Fibroblast of the conjunctiva (primary cell): ENCODE data around the gene ZFYVE28.

ENCODE experiments used
- DNase-seq: peaks from one replicate; pipeline ENCODE4 v3.0.0-alpha.2; 2010; ENCODE audit warnings: low read depth

Gene ZFYVE28

DNA sequence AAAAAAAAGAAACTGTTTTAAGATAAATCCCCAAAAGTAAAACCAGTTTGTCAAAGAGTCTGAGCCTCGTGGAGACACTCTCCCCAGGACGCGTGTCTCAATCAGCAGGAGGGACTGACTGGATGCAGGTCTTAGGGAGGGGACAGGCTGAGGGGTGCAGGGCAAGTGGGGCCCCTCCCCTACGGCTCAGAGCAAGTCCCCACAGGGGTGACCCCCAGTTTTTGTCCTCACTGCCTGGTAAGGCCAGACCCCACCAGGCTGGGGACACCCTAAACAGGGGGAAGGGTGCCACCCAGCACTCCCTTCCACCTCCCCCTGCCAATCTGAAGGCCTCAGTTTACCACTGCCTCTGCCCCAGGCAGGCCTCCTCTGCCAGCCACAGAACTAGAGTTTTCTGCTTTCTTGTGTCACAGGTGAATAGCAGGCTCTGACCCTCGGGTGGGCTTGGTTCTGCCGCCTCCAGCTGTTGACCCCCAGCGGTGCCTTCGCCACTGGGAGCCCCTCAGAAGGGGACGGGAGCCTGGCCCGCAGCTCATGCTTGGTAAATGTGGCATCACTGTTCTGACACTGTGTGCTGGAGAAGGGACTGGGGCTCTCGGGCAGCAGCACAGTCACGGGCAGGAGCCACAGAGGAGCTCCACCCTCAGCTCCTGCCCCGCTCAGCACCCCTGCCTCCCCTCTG, 86.8 kb downstream of the ZFYVE28 start:
- DNase-seq: no peak

DNA sequence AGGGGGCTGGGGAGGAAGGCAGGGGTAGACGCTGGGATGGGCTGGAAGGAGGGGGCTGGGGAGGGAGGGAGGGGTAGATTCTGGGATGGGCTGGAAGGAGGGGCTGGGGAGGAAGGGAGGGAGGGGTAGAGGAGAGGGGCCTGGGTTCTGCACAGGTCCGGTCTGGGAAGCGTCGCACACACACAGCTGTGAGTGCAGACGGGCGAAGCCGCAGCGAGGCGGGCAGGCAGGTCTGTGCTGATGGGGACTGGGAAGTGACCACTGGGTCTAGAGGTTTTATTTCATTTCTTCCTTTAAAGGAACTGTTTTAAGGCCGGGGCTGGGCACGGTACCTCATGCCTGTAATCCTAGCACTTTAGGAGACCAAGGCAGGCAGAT, 87.4 kb downstream of the ZFYVE28 start:
- no peak for DNase-seq

DNA sequence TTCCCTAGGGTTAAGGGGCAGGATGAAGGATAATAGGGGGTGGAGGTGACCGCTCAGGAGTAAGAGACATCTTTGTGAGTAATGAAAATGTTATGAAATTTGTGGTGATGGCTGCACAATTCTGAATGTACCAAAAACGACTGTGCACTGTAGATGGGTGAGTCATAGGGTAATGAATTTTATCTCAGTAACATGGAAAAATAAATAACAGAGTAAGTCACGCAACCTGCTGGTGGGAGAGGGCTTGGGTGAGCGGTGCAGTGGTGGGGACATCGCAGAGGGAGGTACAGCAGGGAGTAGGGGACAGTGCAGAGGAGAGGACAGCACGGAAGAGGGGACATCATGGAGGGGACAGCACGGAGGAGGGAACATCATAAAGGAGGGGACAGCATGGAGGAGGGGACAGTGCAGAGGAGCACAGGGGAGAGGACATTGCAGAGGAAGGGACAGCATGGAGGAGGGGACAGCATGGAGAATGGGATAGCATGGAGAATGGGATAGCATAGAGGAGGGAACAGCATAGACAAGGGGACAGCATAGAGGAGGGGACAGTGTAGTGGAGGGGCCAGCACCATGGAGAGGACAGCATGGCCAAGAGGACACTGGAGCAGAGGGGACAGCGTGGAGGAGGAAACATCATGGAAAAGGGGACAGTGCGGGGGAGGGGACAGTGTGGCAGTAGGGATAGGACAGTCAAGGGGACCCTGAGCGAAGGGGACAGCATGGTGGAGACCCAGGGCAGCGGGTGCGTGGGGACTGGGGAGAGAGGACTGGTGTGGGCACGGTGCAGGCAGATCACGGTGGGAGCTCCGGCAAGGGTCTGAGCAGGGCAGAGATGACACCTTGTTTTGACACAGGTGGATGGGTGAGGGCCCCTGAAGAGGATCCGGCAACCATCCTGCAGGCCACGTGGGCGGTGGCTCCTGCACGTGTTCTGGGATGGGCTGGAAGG, 88.1 kb downstream of the ZFYVE28 start:
- DNase-seq: peak; percentile 32

DNA sequence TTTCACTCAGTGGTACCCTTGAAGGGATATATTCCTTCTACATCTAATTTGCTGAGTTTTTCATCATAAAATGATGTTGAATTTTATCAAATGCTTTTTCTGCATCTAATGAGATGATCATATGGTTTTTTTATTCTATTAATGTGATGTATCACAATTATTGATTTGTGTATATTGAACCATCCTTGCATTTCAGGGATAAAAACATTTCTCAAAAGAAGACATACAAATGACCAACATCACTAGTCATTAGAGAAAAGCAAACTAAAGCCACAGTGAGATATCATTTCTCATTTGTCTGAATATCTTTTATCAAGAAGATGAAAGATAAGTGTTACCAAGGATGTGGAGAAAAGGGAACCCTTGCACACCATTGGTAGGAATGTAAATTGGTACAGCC, 90.9 kb downstream of the ZFYVE28 start:
- no peak for DNase-seq

DNA sequence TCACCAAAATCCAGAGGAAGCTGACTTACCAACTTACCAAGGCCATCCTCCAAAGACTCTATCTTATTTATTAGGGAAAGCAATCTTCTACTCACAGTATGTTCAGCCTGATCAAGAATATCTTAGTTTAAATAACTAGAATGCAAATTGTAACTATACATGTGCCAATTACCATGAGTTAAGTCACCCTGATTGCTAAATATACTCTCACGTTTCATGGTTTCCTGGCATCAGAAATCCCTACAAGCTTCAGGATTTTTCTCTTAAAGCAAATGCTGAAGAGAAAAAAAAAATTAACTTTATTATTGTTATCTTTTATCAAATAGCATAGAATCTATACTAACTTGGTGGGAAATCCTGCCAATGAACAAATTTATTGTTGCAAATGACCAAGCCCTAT, 93.6 kb downstream of the ZFYVE28 start:
- no peak for DNase-seq

DNA sequence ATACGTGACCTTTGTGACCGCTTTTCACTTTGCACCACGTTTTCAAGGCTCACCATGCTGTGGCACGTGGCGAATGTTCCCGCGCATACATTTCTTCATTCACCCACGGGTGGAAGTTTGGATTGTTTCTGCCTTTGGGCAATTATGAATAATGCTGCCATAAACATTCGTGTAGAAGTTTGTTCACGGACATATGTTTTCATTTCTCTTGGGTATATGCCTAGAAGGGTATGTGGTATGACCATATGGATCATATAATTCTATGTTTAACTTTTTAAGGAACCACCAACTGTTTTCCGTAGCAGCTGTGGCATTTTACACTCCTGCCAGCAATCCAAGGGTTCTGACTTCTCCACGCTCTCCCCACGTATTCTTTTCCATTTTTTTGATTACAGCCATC, 95.6 kb downstream of the ZFYVE28 start:
- DNase-seq: peak; percentile 12

DNA sequence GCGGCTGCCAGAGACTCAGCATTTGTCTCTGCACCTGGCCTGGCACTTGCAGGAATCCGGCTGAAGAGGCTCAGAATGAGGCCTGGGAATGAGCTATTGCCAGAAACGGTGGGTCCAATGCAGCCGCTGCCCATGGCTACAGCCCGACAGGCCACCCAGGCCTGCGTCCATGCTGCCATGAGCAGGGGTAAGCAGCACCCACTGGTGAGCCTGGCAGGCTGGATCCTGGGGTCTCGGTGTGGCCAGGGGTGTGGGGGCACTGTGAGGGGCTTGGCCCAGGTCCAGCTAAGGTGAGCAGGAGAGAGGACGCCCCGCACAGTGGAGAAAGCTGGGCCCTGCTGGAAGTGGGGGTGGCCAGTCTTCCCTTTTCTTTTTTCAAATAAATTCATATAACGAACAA, 96.2 kb downstream of the ZFYVE28 start:
- DNase-seq: no peak

DNA sequence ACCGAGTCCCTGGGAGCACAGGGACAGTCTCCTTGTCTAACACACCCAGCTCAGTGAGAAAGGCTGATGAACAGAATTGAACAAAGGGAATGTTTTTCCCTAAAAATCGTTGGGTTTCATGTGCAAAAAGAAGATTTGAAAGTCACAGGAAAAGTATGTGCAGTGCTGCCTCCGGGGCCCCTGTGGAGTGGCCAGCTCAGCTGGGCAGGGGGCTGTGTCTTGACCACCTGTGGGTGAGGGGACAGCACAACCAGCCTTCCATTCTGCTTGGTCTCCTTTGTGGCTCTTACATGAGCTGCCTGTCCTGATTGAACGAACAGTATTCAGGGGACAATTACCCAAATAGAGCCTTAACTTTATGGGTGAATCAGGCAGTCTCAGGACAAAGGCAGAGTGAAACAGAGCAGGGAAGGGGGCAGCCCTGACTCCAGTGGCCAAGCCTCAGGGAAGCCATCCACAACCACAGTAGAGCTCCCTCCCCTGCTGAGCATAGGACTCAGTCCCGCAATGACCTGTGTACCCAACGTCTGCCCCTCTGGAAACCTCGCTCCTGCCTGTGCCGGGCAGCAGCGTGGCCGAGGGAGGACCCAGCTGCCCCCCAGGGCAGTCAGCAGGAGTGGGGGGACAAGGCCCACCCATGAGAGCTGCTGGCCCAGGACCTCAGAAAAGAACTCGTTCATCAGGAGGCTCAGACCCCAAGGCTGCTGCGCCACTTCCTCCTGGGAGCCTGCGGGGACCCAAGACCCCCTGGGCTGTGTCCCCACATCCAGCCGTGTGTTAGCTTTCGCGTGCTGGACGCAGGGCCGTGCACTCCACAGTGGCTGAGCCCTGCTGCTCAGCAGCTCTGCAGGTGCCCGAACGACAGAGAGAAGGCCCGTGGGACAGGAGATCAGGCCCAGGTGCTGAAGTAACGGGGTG, 96.9 kb downstream of the ZFYVE28 start:
- no peak for DNase-seq

DNA sequence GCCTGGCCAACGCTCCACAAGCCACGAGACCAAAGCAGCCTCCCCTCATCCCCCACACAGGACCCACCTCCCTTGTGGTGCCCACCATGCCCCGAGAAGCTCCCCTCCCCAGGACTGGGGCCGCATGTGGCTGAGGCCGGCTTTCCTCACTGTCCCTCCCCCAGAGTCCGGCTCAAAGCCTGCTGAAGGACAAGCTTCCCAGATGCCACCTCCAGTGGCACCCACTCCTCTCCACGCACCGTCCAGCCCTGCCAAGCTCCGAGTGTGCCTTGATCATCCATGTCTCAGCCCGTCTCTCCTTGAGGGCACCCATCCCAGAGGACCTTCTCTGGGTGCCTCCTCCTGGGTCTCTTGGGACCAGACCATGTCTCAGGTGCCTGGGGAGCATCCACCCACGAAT, 97.7 kb downstream of the ZFYVE28 start:
- no peak for DNase-seq

DNA sequence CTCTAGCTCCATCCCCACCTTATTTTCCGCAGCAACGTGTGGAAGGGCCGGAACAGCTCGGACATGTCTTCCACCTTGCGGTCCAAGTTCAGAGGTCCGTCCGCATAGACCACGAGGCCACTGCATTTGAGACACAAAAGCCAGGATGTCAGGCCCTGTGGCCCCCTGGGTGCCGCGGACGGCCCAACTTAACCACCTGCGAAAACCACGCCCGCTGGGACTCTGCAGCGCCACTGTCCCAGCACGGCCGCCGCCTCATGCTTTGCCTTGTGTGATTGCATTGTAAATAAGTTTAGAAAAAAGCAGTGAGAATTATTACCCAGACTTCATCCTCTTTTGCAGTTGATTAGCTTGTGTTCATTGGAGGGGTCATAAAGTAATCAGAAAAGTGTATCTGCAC, 98.3 kb downstream of the ZFYVE28 start:
- DNase-seq: no peak

DNA sequence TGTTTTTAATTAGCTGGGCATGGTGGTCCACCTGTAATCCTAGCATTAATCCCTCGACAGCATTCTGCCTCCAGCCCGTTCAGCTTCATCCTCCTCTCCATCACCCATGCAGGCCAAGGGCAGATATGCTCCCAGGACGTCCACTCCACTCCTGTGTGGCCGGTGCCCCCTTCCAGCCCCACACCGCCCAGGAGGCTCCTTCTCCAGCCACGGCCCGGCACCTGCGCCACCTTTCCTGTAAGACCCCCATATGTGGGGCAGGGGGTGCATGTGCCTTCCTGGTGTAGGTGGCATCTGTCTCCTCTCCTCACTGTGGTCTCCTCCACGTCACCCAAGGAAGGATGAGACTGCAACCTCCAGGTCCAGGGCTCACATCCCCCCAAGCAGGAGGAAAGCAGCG, 99.6 kb downstream of the ZFYVE28 start:
- DNase-seq: no peak

DNA sequence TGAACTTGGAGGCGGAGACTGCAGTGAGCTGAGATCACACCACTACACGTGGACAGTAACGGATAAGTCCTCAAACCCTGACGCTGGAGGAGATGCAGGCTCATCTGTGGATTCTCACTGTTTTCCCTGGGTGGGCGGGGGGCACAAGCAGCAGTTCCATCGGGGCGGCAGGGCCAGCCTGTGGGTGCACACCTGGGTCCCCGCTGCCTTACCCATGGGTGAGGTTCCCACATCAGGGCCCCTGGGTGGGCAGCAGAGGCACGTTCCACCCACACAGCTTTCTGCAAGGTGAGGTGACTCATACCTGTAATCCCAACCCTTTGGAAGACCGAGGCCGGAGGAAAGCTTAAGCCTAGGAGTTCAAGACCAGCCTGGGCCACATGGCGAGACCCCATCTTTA, 100.0 kb downstream of the ZFYVE28 start:
- no peak for DNase-seq

DNA sequence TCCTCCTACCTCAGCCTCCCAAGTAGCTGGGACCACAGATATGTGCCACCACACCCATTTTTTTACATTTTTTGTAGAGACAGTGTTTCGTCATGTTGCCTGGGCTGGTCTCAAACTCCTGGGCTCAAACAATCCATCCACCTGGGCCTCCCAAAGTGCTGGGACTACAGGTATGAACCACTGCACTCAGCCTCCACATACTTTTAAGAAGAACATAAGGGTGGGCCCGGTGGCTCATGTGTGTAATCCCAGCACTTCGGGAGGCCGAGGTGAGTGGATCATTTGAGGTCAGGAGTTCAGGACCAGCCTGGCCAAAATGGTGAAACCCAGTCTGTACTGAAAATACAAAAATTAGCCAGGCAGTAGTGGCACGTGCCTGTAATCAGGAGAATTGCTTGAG, 105.1 kb downstream of the ZFYVE28 start:
- DNase-seq: no peak

DNA sequence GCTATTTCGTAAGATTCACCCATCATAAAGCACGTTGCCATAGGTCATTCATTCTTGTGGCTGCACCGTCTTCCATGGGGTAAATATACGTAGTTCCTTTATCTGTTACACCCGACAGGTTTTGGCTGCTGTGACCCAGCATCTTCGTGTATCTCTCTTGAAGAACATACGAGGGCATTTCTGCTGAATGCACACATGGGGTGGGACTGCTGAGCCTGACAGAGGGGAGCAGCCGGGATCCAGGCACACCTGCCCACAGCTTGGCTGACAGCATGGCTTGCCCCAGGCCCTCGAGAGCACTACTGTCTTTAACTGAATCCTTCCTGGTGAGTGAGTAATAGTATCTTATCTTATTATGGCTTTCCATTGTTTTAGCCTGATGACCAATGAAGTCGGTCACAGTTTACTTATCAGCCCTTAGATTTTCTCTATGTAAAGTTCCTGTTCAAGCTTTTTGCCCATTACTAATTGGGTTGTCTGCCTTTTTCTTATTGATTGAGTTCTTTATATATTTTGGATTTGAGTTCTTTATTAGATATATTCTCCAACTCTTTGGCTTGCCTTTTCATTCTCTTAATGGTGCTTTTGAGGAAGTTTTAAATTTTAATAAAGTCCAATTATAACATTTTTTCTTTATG, 111.6 kb downstream of the ZFYVE28 start:
- DNase-seq: no peak

DNA sequence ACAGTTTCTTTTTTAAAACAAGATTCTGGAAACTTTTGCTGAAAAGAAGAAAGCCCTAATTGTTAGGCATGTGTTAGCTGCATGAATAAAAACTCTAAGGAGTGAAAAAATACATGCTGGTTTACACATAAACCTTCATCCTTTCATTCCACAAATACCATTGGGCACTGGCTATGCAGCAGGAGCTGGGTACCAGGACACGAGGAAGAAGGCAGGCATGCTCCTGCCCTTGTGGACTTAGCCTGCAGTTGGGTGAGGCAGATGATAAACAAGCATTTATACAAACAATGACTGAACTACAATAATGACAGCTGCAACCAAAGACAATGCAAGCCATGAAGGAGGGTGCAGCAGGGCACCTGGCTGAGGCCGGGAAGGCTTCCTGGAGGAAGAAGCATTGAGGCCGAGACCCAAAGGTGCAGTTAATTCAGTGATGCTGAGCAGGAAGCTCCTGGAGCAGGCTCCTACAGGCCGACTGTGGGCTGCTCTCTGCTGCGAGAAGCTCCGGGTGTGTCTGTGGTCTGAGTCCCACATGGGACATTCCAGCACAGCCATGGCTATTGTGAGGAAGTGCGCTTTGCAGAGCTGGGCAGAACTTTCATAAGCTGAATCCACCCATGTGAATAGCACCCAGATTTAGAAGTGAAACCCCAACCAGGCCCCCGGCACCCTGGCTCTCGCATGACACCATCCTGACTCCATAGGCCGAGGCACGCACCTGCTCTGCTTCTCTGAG, 112.5 kb downstream of the ZFYVE28 start:
- DNase-seq: no peak

DNA sequence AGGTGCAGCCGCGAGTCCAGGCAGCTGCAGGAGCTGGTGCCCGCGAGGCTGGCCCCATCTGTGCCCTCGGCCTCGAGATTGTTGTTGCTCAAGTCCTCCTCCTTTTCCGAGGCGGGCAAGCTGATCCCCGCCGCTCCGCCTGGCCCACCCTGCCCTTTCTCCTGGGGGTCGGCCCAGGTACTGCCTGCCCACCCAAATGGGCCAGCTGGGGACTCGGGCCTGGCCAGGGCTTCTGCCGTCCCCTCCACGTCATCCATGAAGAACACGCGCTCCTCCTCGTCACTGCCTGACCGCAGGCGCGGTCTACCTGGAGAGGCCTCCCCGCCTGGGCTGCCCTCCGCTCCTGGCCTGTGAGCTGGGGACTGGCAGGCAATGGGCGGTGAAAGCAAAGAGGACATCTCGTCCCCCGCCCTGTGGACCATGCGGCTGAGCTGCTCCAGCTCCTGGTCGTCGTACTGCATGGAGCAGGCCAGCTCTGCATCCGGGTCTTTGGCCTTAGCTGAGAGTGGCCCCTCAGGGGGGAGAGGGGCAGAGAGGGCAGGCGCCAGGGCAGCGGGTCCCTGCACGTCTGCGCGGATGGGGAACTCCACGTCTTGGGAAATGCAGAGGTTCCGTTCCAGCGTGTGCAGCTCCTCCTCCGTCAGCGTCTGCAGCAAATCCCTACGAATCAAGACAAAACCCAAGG, 113.4 kb downstream of the ZFYVE28 start:
- DNase-seq: no peak

DNA sequence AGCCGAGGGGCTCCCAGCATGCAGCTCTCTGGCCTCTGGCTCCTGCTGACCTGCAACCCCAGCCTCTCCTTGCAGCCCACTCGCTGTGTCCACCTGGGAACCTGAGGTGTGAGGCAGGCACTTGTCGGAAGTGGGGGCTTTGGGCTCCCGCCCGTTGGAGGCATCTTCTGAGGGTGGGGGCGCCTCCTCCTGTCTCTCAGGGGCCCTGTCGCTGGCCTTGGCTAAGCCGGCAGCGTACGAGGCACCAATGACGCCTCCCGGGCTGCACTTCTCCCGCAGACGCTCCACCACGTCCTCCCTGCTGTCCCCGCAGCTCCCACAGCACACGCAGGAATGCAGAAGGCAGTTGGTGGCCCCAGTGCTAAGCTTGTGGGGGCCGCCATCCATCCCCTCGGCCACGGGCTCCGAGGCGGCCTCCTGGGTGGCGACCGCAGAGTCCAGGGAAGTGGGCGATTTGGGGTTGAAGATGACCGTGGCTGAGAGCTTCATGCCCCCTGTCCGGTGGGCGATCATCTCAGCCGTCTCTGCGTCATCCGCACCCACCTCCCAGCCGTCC, 114.0 kb downstream of the ZFYVE28 start:
- no peak for DNase-seq

DNA sequence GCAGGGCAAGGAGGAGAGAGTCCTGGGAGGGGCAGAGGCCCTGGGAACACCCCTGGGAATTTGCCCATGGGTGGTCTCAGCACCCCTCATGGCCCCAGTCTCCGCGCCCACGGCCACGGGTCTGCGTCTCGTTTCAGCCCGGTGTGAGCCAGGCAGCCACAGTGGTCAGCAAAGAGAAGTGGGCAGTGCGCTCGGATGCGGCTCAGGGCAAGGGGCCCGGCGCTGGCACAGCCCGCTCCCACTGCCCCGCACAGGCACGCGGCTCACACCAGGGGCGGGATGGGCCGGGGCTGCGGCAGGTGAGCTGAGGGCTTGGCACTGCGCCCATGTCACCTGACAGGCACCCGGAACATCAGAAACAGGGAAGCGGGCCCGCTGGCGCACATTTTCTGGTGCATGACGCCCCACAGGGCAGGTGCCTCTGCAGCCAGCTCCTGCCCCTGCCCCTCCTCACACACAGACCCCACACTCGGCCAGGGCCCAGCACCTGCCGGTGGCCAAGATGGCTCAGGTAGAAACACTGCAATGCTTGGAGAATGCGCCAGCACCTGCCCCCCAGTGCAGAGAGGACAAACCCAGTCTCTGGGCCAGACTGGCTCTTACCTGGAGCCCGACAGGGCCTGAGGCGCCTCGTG, 114.6 kb downstream of the ZFYVE28 start:
- DNase-seq: no peak

DNA sequence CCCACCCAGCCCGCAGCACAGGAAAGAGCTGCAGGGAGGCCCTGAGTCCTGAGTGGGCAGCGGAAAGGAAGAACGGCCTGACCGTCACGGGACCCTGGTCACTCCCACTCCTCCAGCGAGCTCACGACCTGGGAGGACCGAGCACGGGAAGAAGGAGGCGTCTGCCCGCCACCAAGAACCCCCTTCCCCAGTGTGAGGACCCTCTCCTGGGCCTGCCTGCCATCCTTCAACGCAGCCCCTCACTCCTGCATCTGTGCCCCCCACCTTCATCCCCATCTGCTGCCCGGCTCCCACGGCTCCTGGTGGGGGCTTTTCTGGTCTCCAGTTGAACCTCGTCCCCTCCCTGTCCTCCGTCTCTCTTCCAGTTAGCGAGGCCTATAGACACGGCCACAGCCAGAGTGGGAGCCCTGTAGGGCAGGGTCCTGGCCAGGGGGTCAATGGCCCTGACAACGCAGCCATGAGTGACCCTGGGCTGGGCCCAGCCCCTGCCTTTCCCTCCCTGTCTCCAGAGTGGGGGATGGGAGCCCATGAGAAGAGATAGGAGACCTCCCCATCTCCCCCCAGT, 115.2 kb downstream of the ZFYVE28 start:
- no peak for DNase-seq
